AG04450 (cell line): ENCODE results near the gene CXXC5. TPM values are rescaled to one million over a fixed set of nuclear protein-coding genes. Genes with fewer than 3 reads are reported as not detected.

Experiments used
- CTCF ChIA-PET: fragments of 300-600, 350-600 bp; formaldehyde crosslinking; extraction: SDS; loops from one replicate; lab custom pipeline; 2022; ENCODE audit warnings: antibody characterized with exemption, inconsistent platforms; lab: Charles Lee
- POLR2A ChIA-PET: fragments of 350-600 bp; formaldehyde crosslinking; extraction: SDS; loops from one replicate; lab custom pipeline; 2021; ENCODE audit warnings: antibody characterized with exemption, inconsistent platforms; lab: Yijun Ruan, JAX
- DNase-seq: peaks from one replicate; pipeline ENCODE4 v3.0.0-alpha.2; 2011; ENCODE audit warnings: low read depth, low spot score
- H3K27ac ChIP-seq: one replicate; pipeline ENCODE4 v1.5.1; 2012; ENCODE audit warnings: low read depth, low read length, control low read depth
- H3K27me3 ChIP-seq: one replicate; pipeline ENCODE4 v1.6.0; 2012; ENCODE audit warnings: low read length; ENCODE audit not compliant: control insufficient read depth, insufficient read depth
- H3K4me3 ChIP-seq: 2 replicates; pipeline ENCODE4 v1.5.1; 2011; ENCODE audit warnings: mild to moderate bottlenecking, low read depth, low read length, control low read depth
- H3K9me3 ChIP-seq: 2 replicates; pipeline ENCODE4 v1.5.1; 2012; ENCODE audit warnings: low read length; ENCODE audit not compliant: control insufficient read depth, insufficient read depth
- CTCF ChIP-seq: IDR thresholded peaks from 2 replicates; pipeline ENCODE4 v1.5.1; 2011; ENCODE audit warnings: low read depth, low read length, control low read depth, inconsistent platforms
- polyA plus RNA-seq: library from polyadenylated mRNA; depleted of rRNA; stranded (reverse); fragments of >200 nt; gene quantifications from 2 replicates; pipeline ENCODE4 v1.2.3, GENCODE V29; 2011

The CXXC5 gene
- polyA plus RNA-seq, 1 experiment, result 21.5 TPM

GRCh38 chr5:139657363-139658321, 9.5 kb downstream of the CXXC5 start:
- no peaks in the 10 kb centered on the region; the same call in 1 of the 2 replicates for H3K9me3 ChIP-seq
- no peak overlapping the region for H3K4me3 ChIP-seq
- ChIA-PET CTCF (no interaction called here), POLR2A (interaction anchor here (2.3 kb wide), 1 partner anchor 10 kb away, joined by 6 read pairs; the partner anchor contains the start of gene CXXC5)
- DNase-seq, result no peak
- H3K27me3 ChIP-seq, result no peaks in the 10 kb centered on the region
- no peak for TF ChIP-seq CTCF
- H3K27ac ChIP-seq, result peak overlapping the region; percentile 65

GRCh38 chr5:139658501-139658927, 10.4 kb downstream of the CXXC5 start:
- ChIA-PET CTCF (no interaction called here), POLR2A (interaction anchor here (2.3 kb wide), 1 partner anchor 10 kb away, joined by 6 read pairs; the partner anchor contains the start of gene CXXC5)
- H3K4me3 ChIP-seq, result no peak overlapping the region
- no peaks in the 10 kb centered on the region; the same call in 1 of the 2 replicates for H3K9me3 ChIP-seq
- no peak for TF ChIP-seq CTCF
- no peak for DNase-seq
- H3K27ac ChIP-seq, result peak overlapping the region; percentile 71
- H3K27me3 ChIP-seq, result no peaks in the 10 kb centered on the region

GRCh38 chr5:139658928-139659667, 10.9 kb downstream of the CXXC5 start:
- no peaks in the 10 kb centered on the region for H3K27me3 ChIP-seq
- ChIA-PET CTCF (no interaction called here), POLR2A (interaction anchor here (2.3 kb wide), 2 partner anchors 11 to 52 kb away, joined by 6 to 21 read pairs; partner anchors contain the start of gene CXXC5)
- no peak for DNase-seq
- H3K9me3 ChIP-seq, result no peaks in the 10 kb centered on the region; the same call in 1 of the 2 replicates
- H3K4me3 ChIP-seq, result peak overlapping the region; percentile 43
- peak overlapping the region; percentile 71 for H3K27ac ChIP-seq
- TF ChIP-seq CTCF, result no peak

GRCh38 chr5:139659695-139660101, 11.5 kb downstream of the CXXC5 start:
- TF ChIP-seq CTCF, result no peak
- ChIA-PET CTCF (interaction anchor here (2.0 kb wide), 1 partner anchor 9 kb away, joined by 5 read pairs; no protein-coding TSS in a partner anchor), POLR2A (interaction anchor here (1.3 to 2.3 kb wide), 3 partner anchors 12 to 51 kb away, joined by 6 to 21 read pairs (median 8); partner anchors contain the start of gene CXXC5)
- Histone ChIP-seq H3K27ac (peak overlapping the region; percentile 71), H3K4me3 (peak overlapping the region; percentile 43), H3K9me3 (no peaks in the 10 kb centered on the region; the same call in 1 of the 2 replicates), H3K27me3 (no peaks in the 10 kb centered on the region)
- DNase-seq, result no peak
